Kidney (tissue), 14 donors: ENCODE measurements around the gene NOX4. TPM values are rescaled to one million over a fixed set of nuclear protein-coding genes. Genes with fewer than 3 reads are reported as not detected.

Experiments used
- DNase-seq, 5 donors: peaks; one replicate each; pipeline ENCODE4 v3.0.0-alpha.2; 2013 to 2020
- FAIRE-seq: peaks from 2 replicates; lab custom pipeline; 2012; peaks lifted over from hg19 to GRCh38; lab: Jason Lieb, UNC
- H3K27ac ChIP-seq, 2 donors: one replicate each; pipeline ENCODE4 v1.7.0; 2013; ENCODE audit warnings: low read depth in 2 of 2, low read length in 2 of 2, inconsistent platforms in 1 of 2
- H3K27me3 ChIP-seq: one replicate; pipeline ENCODE4 v1.7.1; 2013; ENCODE audit warnings: low read length, inconsistent platforms; ENCODE audit not compliant: control insufficient read depth, insufficient read depth
- H3K36me3 ChIP-seq, 3 donors: one replicate each; pipeline versions ENCODE4 v1.7.0 to v1.7.1; 2013; ENCODE audit warnings: low read length in 3 of 3, control low read depth in 1 of 3, inconsistent platforms in 1 of 3; ENCODE audit not compliant: insufficient read depth in 3 of 3, control insufficient read depth in 2 of 3
- H3K4me1 ChIP-seq, 3 donors: one replicate each; pipeline versions ENCODE4 v1.7.0 to v1.7.1; 2013; ENCODE audit warnings: low read length in 3 of 3, inconsistent platforms in 1 of 3, low read depth in 1 of 3; ENCODE audit not compliant: control insufficient read depth in 2 of 3, insufficient read depth in 2 of 3
- H3K4me3 ChIP-seq, 3 donors: one replicate each; pipeline versions ENCODE4 v1.7.0 to v1.8.1; 2013; ENCODE audit warnings: low read length in 3 of 3, control low read depth in 1 of 3, inconsistent platforms in 1 of 3
- H3K9ac ChIP-seq, 3 donors: one replicate each; pipeline versions ENCODE4 v1.7.0 to v1.7.1; 2013; ENCODE audit warnings: low read length in 3 of 3, control low read depth in 1 of 3, inconsistent platforms in 1 of 3
- H3K9me3 ChIP-seq, 3 donors: one replicate each; pipeline versions ENCODE4 v1.7.0 to v1.7.1; 2013; ENCODE audit warnings: low read length in 3 of 3, control low read depth in 1 of 3, inconsistent platforms in 1 of 3; ENCODE audit not compliant: control insufficient read depth in 2 of 3, insufficient read depth in 1 of 3
- CTCF ChIP-seq: IDR thresholded peaks from 3 replicates; pipeline ENCODE4 v1.5.1; 2012; ENCODE audit warnings: mild to moderate bottlenecking, moderate library complexity, borderline replicate concordance; ENCODE audit not compliant: insufficient read depth; ENCODE audit errors: extremely low read depth
- intact Hi-C: fragments of 100-400 bp; cut with DNase I; formaldehyde crosslinking; loops from one replicate; pipeline ENCODE4 v1.11.1; 2022
- polyA plus RNA-seq: library from polyadenylated mRNA; stranded (reverse); fragments of 350-450 nt; fragmentation: Illumina TruSeq; extraction: RNeasy Lipid Tissue Mini Kit (QIAGEN cat#74804); gene quantifications from one replicate; pipeline ENCODE4 v1.2.3, GENCODE V29; 2014; ENCODE audit warnings: low read depth, low replicate concordance; ENCODE audit not compliant: insufficient read depth
- total RNA-seq: library from RNA; stranded (reverse); fragmentation: NEBNext Ultra II Directional; extraction: Animal tissue kit (Norgen Biotek cat#: 25700); gene quantifications from one replicate; pipeline ENCODE4 v1.2.1, GENCODE V29; 2021
- donor health status: control.
- donor health status: control.
- donor health status: control.
- donor health status: control.
- donor health status: control.
- donor health status: DM: yes; HTN: yes; CAD: no.
- donor health status: Normal renal cell carcinoma (clear cell type).

NOX4 gene
- total and polyA plus RNA-seq, 2 donors from 2014 or later, result 13.0 to 370 TPM

- H3K36me3 ChIP-seq, result no peaks in the 10 kb centered on the region
- no peaks in the 10 kb centered on the region for H3K27me3 ChIP-seq
- H3K4me3 ChIP-seq, result no peak overlapping the region
- TF ChIP-seq CTCF, result no peak
- FAIRE-seq, result no peak
- H3K4me1 ChIP-seq, result no peaks in the 10 kb centered on the region
- no peak overlapping the region for H3K9ac ChIP-seq
- H3K9me3 ChIP-seq, result peaks cover 0 to 3% (median 0%) of the 10 kb centered on the region in 3 donors
- H3K27ac ChIP-seq, result no peak overlapping the region
- intact Hi-C loops, result no loop called here
- DNase-seq, result no peak
Measured at GRCh38 chr11:89521792-89522191, 30.6 kb upstream of the NOX4 start.

- no peak overlapping the region for H3K4me3 ChIP-seq
- DNase-seq, result no peak
- intact Hi-C loops, result no loop called here
- H3K36me3 ChIP-seq, result no peaks in the 10 kb centered on the region
- no peak overlapping the region for H3K27ac ChIP-seq
- no peaks in the 10 kb centered on the region for H3K4me1 ChIP-seq
- H3K9me3 ChIP-seq, result peaks cover 0 to 3% (median 0%) of the 10 kb centered on the region in 3 donors
- no peak for TF ChIP-seq CTCF
- FAIRE-seq, result no peak
- H3K9ac ChIP-seq, result no peak overlapping the region
- H3K27me3 ChIP-seq, result no peaks in the 10 kb centered on the region
Measured at GRCh38 chr11:89521294-89521693, 30.1 kb upstream of the NOX4 start.

GRCh38 chr11:89516496-89516895 lies 25.3 kb upstream of the NOX4 start:
- Histone ChIP-seq H3K9ac (no peak overlapping the region), H3K4me1 (no peaks in the 10 kb centered on the region), H3K27me3 (no peaks in the 10 kb centered on the region), H3K36me3 (no peaks in the 10 kb centered on the region), H3K4me3 (no peak overlapping the region), H3K27ac (no peak overlapping the region), H3K9me3 (no peaks in the 10 kb centered on the region)
- DNase-seq (no peak), FAIRE-seq (no peak)
- intact Hi-C loops, result no loop called here
- TF ChIP-seq CTCF, result no peak

GRCh38 chr11:89508544-89508943 lies 17.4 kb upstream of the NOX4 start:
- H3K9ac ChIP-seq, result no peak overlapping the region
- TF ChIP-seq CTCF, result no peak

More at GRCh38 chr11:89508544-89508943, 17.4 kb upstream of the NOX4 start:
- FAIRE-seq (no peak), DNase-seq (no peak)
- Histone ChIP-seq H3K4me3 (no peak overlapping the region), H3K9me3 (no peaks in the 10 kb centered on the region), H3K27me3 (no peaks in the 10 kb centered on the region), H3K36me3 (no peaks in the 10 kb centered on the region), H3K4me1 (no peaks in the 10 kb centered on the region), H3K27ac (no peak overlapping the region)
- intact Hi-C loops, result no loop called here
